Left cardiac atrium (tissue), 4 donors: ENCODE results near the gene MLLT1. TPM values are rescaled to one million over a fixed set of nuclear protein-coding genes. Genes with fewer than 3 reads are reported as not detected.

Experiments
- ATAC-seq, 2 donors: fragments of 200-7000 bp; cut with Tn5 transposase; one replicate each; pipeline ENCODE4 v1.9.1; 2020; ENCODE audit warnings: mild to moderate bottlenecking in 2 of 2, moderate library complexity in 2 of 2
- DNase-seq: peaks from one replicate; pipeline ENCODE4 v3.0.0-alpha.2; 2020
- intact Hi-C, 2 donors: fragments of 100-400 bp; cut with DNase I; formaldehyde crosslinking; loops; one replicate each; pipeline versions ENCODE4 v1.14.1 to v1.15.1; 2022 to 2023
- total RNA-seq, 2 donors: library from RNA; stranded (reverse); fragmentation: NEBNext Ultra II Directional; extraction: Animal tissue kit (Norgen Biotek cat#: 25700); gene quantifications; one replicate each; pipeline ENCODE4 v1.2.1, GENCODE V29; 2021
- donor health status: DM: no; HTN: yes; CAD: no.
- donor health status: DM: no; HTN: yes; CAD: no; lungs with severe emphysema.
- donor health status: DM: yes; HTN: yes; CAD: no.
- donor health status: Dilated cardiomyopathy.

The MLLT1 gene
- total RNA-seq, 2 donors from 2014 or later, result 40.1 to 51.4 TPM

- no peak for ATAC-seq
- DNase-seq, result no peak
- intact Hi-C loops, result loop anchor here in 1 of 2 donors (10.0 kb wide), 1 partner anchor 47 kb away; the partner anchor contains the start of gene MLLT1
These were observed 51.8 kb downstream of the MLLT1 start for GRCh38 chr19:6227936-6228325.

GRCh38 chr19:6227156-6227935, 52.4 kb downstream of the MLLT1 start:
- ATAC-seq, result no peak
- no peak for DNase-seq
- intact Hi-C loops, result loop anchor here in 1 of 2 donors (10.0 kb wide), 1 partner anchor 47 kb away; the partner anchor contains the start of gene MLLT1

DNA sequence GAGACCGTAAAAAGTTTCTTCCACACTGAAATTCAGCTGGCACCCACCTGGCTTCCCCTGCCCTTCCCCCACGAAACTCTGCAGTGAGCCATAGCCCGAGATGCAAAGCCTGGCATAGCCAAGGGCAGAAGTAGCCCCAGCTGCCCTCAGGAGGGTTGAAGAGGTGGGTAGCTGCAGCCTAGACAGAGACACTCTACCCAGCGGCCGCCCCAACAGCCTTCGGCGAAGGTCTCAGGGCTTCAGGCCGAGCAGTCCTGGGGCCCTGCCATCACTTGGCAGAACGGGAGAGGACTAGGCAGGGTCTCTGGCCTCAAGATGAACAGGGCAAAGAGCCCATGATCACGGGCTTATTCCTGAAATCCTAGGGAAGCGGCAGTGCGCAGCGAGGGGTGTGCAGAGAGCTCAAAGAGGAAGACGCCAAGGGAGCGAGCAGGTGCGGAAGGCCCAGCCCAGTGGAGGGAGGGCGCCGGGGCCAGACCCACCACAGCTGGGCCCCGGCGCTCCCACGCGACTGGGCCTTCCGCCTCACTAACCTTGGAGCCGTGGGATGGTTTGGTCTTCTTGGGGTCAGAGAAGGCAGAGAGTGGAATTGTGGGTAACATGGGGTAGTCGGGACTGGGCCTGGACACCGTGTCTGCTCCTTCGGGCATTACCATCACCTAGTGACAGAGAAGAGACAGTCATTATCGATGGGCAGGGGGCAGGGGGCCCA, 53.2 kb downstream of the MLLT1 start:
- ATAC-seq, result no peak
- DNase-seq, result no peak
- intact Hi-C loops, result loop anchor here in 1 of 2 donors (10.0 kb wide), 1 partner anchor 48 kb away; the partner anchor contains the start of gene MLLT1

DNA sequence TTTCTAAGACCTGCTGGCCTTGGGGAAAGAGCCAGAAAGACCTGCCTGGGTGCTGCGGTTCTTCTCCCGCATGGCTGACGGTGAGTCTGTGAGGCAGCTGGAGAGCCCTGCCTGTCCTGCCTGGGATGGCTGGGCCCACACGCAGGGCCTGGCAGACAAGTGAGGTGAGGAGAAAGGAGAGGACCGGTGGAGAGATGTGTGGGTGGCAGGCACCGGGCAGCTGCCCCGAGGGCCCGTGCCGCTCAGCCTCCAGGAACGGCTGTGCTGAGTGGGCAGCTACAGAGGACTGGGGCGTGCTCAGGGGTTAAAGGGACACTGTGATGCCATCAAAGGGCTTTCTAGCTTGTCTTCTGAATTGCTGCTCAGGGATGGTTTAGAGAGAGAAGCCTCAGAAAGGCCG, 53.8 kb downstream of the MLLT1 start:
- intact Hi-C loops, result loop anchor here in 1 of 2 donors (10.0 kb wide), 1 partner anchor 49 kb away; the partner anchor contains the start of gene MLLT1
- no peak for ATAC-seq
- no peak for DNase-seq

GRCh38 chr19:6225232-6225865, 54.4 kb downstream of the MLLT1 start:
- peak in 1 of 2 donors; percentile 3 for ATAC-seq
- intact Hi-C loops, result loop anchor here in 1 of 2 donors (10.0 kb wide), 1 partner anchor 49 kb away; the partner anchor contains the start of gene MLLT1
- no peak for DNase-seq

GRCh38 chr19:6224308-6224675, 55.5 kb downstream of the MLLT1 start:
- intact Hi-C loops, result loop anchor here (5.0 to 10.0 kb wide), 2 partner anchors 51 to 53 kb away; partner anchors contain the start of gene MLLT1 (in 2 of the 2)
- DNase-seq, result no peak
- ATAC-seq, result no peak

DNA sequence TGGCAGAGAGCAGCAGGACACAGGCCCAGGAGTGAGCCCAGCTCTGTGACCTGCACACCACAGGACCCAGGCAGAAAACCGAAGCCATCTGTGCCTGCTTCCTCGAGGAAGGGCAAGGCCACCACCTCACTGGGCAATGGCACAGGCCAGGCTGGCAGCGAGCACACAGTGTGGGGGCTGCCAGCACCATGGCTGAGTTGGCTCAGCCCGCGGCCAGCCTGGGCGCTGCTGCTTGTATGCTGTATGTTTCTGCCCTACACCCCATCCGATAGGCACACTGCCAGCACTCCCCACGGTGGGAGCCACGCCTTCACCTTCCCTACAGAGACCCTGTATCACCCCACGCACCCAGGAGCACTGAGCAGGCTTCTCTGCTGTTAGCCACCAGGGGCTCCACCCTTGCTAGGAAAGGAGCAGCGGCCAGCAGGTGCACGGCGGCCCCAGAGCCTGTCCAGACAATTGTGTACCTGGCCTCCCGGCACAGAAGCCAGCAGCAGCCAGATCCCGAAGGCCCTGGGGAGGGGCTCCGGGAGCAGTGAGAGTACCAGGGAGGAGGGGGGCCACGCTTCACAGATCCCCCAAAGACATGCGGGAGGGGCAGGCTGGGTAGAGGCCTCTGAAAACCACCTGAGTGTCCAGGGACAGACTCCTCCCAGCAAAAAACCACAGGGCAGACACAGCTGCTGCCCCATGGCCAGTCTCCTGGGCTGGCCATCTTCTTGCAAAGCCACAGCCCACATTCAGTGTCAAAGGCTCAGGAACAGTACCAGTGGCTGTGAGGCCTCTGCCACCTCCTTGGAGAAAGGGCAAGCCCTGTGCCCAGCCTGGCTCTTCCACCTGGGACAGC, 56.1 kb downstream of the MLLT1 start:
- DNase-seq, result no peak
- intact Hi-C loops, result loop anchor here (5.0 to 10.0 kb wide), 2 partner anchors 51 to 54 kb away; partner anchors contain the start of gene MLLT1 (in 2 of the 2)
- peak; percentile 9 to 41 for ATAC-seq

- intact Hi-C loops, result loop anchor here (5.0 to 10.0 kb wide), 2 partner anchors 52 to 54 kb away; partner anchors contain the start of gene MLLT1 (in 2 of the 2)
- ATAC-seq, result peak in 1 of 2 donors; percentile 20
- DNase-seq, result no peak
These were observed 56.9 kb downstream of the MLLT1 start for GRCh38 chr19:6222884-6223283.

- DNase-seq, result no peak
- intact Hi-C loops, result loop anchor here (5.0 to 10.0 kb wide), 2 partner anchors 53 to 55 kb away; partner anchors contain the start of gene MLLT1 (in 2 of the 2)
- ATAC-seq, result no peak
These were observed 57.7 kb downstream of the MLLT1 start for GRCh38 chr19:6221878-6222746.

DNA sequence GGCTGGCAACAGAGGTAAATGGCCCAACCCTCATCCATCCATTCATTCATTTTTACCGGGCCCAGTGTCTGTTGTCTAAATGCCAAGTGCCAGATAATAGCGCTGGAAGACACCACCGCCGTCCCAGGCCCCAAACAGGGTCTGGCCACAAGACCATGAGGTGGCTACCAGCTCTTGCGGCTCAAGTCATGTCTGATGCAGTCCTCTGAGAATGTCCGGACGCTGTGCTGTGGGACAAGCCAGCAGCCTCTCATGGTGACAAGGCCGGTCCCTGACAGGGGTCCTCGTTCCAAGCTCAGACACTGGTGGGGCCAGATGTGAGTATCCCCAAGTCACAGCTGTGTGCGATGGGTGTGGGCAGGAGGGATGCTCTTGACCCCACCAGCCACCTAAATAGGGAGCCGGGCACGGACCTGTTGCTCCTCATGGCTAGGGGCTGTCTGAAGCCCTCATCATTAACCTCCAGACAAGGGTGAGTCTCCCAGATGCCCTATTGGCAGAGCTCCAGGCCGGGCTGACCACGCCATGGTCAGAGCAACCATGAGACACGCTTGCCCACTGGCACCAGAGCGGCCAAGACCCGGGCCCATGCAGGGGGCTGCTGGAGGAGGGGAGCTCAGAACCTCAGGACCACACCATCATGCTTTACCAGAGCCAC, 58.4 kb downstream of the MLLT1 start:
- no peak for DNase-seq
- intact Hi-C loops, result loop anchor here (5.0 to 10.0 kb wide), 2 partner anchors 53 to 56 kb away; partner anchors contain the start of gene MLLT1 (in 2 of the 2)
- no peak for ATAC-seq

- peak; percentile 70 for DNase-seq
- peak; percentile 3 to 49 for ATAC-seq
- intact Hi-C loops, result loop anchor here (5.0 to 10.0 kb wide), 2 partner anchors 54 to 57 kb away; partner anchors contain the start of gene MLLT1 (in 2 of the 2)
These were observed 59.2 kb downstream of the MLLT1 start for GRCh38 chr19:6220385-6221191.

GRCh38 chr19:6219586-6220290, 60.0 kb downstream of the MLLT1 start:
- intact Hi-C loops, result loop anchor here (2.0 to 10.0 kb wide), 4 partner anchors 55 to 79 kb away; partner anchors contain the start of gene MLLT1 (in 2 of the 2)
- DNase-seq (no peak), ATAC-seq (no peak)

DNA sequence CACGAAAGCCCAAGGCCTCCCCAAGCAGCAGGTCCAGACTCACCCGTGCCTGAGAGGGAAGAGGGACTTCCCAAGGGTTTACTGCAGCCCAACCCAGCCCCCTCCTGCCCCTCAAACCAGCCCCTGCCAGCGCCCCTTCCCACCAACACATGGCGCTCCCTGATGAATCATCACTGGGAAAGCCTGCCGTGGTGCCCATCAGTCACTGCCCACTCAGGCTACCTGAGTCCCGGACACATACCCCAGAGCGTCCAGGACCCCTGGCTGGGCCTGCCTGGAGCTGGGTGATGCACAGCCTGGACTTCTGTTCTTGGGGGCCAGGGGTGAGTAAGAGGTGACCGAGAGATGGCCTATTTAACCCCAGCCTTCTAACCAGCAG, 60.6 kb downstream of the MLLT1 start:
- intact Hi-C loops, result loop anchor here (2.0 to 5.0 kb wide), 2 partner anchors 78 to 80 kb away; no protein-coding TSS in a partner anchor
- ATAC-seq, result no peak
- DNase-seq, result no peak

DNA sequence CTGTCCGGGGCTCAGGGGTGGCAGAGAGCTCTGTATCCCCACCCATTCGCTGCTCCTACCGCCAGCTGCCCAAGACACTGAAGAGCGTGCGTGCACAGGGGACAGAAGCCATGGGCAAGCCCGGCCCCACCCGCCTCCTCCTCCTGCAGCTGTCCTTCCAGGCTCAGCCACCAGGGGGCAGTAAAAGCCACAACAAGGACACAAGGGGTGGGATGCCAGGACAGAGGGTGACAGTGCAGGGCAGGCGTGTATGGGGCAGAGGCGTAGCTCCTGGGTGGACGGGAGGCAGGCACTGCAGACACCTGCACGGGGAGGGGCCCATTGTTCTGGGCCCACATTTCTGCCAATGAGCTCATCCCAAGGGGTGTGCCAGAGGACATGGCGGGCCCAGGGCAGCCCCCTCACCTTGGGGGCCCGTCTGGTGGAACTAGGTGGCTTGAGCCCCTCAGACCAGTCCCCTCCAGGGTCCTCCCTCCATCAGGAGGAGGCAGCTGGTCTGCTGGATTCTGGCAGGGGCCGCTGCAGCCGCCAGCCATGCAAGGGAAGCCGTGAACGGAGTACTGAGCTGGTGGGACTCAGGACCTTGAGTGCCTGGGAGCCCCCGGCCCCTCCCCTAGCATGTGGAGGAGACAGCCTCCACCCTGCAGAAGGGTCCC, 61.2 kb downstream of the MLLT1 start:
- DNase-seq (peak; percentile 91), ATAC-seq (peak; percentile 66 to 70)
- intact Hi-C loops, result loop anchor here (2.0 to 5.0 kb wide), 2 partner anchors 79 to 80 kb away; no protein-coding TSS in a partner anchor
